K562 (cell line): ENCODE measurements around the gene KCNT1. TPM values are rescaled to one million over a fixed set of nuclear protein-coding genes. Genes with fewer than 3 reads are reported as not detected.

Source experiments
- ATAC-seq: fragments of 200-7000 bp; cut with Tn5 transposase; 3 replicates; pipeline ENCODE4 v1.9.1; 2020; ENCODE audit warnings: moderate library complexity
- BruUV-seq: library from RNA; stranded (reverse); fragments of 400-500 nt; replicated peaks from 2 replicates; lab custom pipeline; 2021; lab: Mats Ljungman, UMichigan
- CTCF ChIA-PET: fragments of 300-600 bp; formaldehyde crosslinking; extraction: SDS; loops from one replicate; lab custom pipeline; 2021; ENCODE audit warnings: low intra/inter-chr PET ratio; lab: Yijun Ruan, JAX
- POLR2A ChIA-PET: fragments of 300-600, 350-650 bp; sonication (Branson Sonifier 250); formaldehyde crosslinking; extraction: SDS; loops from one replicate; lab custom pipeline; 2021; ENCODE audit warnings: antibody characterized with exemption, inconsistent platforms; lab: Yijun Ruan, JAX
- DNase-seq, 4 experiments: peaks; one replicate each; pipeline versions ENCODE4 v3.0.0 to v3.0.0-alpha.2; 2011 to 2018; ENCODE audit warnings: low spot score in 3 of 4, mixed read lengths in 3 of 4; ENCODE audit errors: extremely low read depth in 1 of 4
- FAIRE-seq: peaks from 2 replicates; lab custom pipeline; 2011; peaks lifted over from hg19 to GRCh38; lab: Jason Lieb, UNC
- H2AFZ ChIP-seq: 2 replicates; pipeline ENCODE4 v1.6.0; 2011; ENCODE audit warnings: low read depth, low read length, control low read depth, inconsistent platforms
- H3K27ac ChIP-seq: fragments of 200-600 bp; 3 replicates; pipeline ENCODE4 v1.8.0; 2011; ENCODE audit warnings: low read depth, mild to moderate bottlenecking, control low read depth, inconsistent platforms, low read length, moderate library complexity, mixed read lengths; ENCODE audit errors: extremely low read depth
- H3K27me3 ChIP-seq, 2 experiments: fragments of 300-600 bp in 1 of 2; 2 replicates in 1 of 2; 3 replicates in 1 of 2; pipeline versions ENCODE4 v1.6.0 to v1.8.0; 2011; ENCODE audit warnings: inconsistent platforms in 2 of 2, low read length in 2 of 2, mild to moderate bottlenecking in 1 of 2, mixed read lengths in 1 of 2, moderate library complexity in 1 of 2; ENCODE audit not compliant: control insufficient read depth in 2 of 2, insufficient read depth in 2 of 2
- H3K36me3 ChIP-seq: fragments of 300-600 bp; 3 replicates; pipeline ENCODE4 v1.8.0; 2011; ENCODE audit warnings: mild to moderate bottlenecking, low read length, inconsistent platforms; ENCODE audit not compliant: control insufficient read depth, insufficient read depth
- H3K4me1 ChIP-seq, 2 experiments: fragments of 200-600 bp in 1 of 2; replicated peaks in 1 of 2; 2 replicates in 1 of 2; 3 replicates in 1 of 2; pipeline versions ENCODE4 v1.5.1 to v1.8.0; 2011; ENCODE audit warnings: inconsistent platforms in 2 of 2, low read length in 2 of 2, mild to moderate bottlenecking in 1 of 2, mixed read lengths in 1 of 2, moderate library complexity in 1 of 2; ENCODE audit not compliant: control insufficient read depth in 2 of 2, insufficient read depth in 2 of 2
- H3K4me2 ChIP-seq: 2 replicates; pipeline ENCODE4 v1.6.1; 2011; ENCODE audit warnings: low read length, control low read depth, inconsistent platforms, mixed read lengths; ENCODE audit not compliant: insufficient read depth
- H3K4me3 ChIP-seq: fragments of 200-600 bp; sonication (generic), shearing (Covaris generic); 2 replicates; pipeline ENCODE4 v1.5.1; 2016; ENCODE audit warnings: control low read depth, inconsistent platforms
- H3K79me2 ChIP-seq: fragments of 200-600 bp; 3 replicates; pipeline ENCODE4 v1.8.0; 2011; ENCODE audit warnings: low read length, inconsistent platforms; ENCODE audit not compliant: control insufficient read depth, insufficient read depth
- H3K9ac ChIP-seq, 2 experiments: 2 replicates each; pipeline versions ENCODE4 v1.6.0 to v1.6.1; 2011; ENCODE audit warnings: low read depth in 2 of 2, low read length in 2 of 2, control low read depth in 1 of 2, inconsistent platforms in 1 of 2, mild to moderate bottlenecking in 1 of 2, mixed read lengths in 1 of 2; ENCODE audit not compliant: insufficient read depth in 1 of 2
- H3K9me1 ChIP-seq: one replicate; pipeline ENCODE4 v1.6.0; 2011; ENCODE audit warnings: inconsistent platforms, mild to moderate bottlenecking, low read length, moderate library complexity; ENCODE audit not compliant: control insufficient read depth, insufficient read depth
- H3K9me3 ChIP-seq: replicated peaks from 2 replicates; pipeline ENCODE4 v1.5.1; 2011; ENCODE audit warnings: low read depth, low read length, inconsistent platforms; ENCODE audit not compliant: control insufficient read depth, insufficient read depth
- H4K20me1 ChIP-seq: replicated peaks from 2 replicates; pipeline ENCODE4 v1.6.1; 2011; ENCODE audit warnings: low read length, inconsistent platforms, mixed read lengths; ENCODE audit not compliant: control insufficient read depth, insufficient read depth
- AFF4 ChIP-seq: sonication (generic); formaldehyde crosslinking; IDR thresholded peaks from 2 replicates; pipeline ENCODE4 v1.8.0; 2023; ENCODE audit warnings: mild to moderate bottlenecking, missing genetic modification reagents
- HDGF ChIP-seq: fragments of 450-650 bp; IDR thresholded peaks from 2 replicates; pipeline ENCODE4 v1.6.1; 2016
- NCOA2 ChIP-seq, 2 experiments: fragments of 450-650 bp; IDR thresholded peaks; 2 replicates each; pipeline ENCODE4 v1.6.1; 2018; ENCODE audit warnings: mild to moderate bottlenecking in 2 of 2, moderate library complexity in 1 of 2; ENCODE audit not compliant: partially characterized antibody in 2 of 2
- SETDB1 ChIP-seq: IDR thresholded peaks from one replicate; pipeline ENCODE4 v1.6.1; 2012; ENCODE audit warnings: low read length, control low read depth, inconsistent platforms
- SIX5 ChIP-seq, 2 experiments: IDR thresholded peaks; 2 replicates each; pipeline ENCODE4 v1.6.1; 2011; ENCODE audit warnings: low read length in 2 of 2, borderline replicate concordance in 1 of 2, low read depth in 1 of 2, mild to moderate bottlenecking in 1 of 2, moderate library complexity in 1 of 2; ENCODE audit not compliant: insufficient read depth in 1 of 2
- ZNF609 ChIP-seq: sonication (generic); formaldehyde crosslinking; IDR thresholded peaks from 2 replicates; pipeline ENCODE4 v1.8.1; 2023; ENCODE audit warnings: missing genetic modification reagents, mild to moderate bottlenecking, borderline replicate concordance
- ZNF668 ChIP-seq: fragments of 250-450 bp; sonication (Bioruptor Pico); IDR thresholded peaks from 2 replicates; pipeline ENCODE4 v1.8.0; 2022; ENCODE audit warnings: mild to moderate bottlenecking, inconsistent platforms
- whole genome bisulfite sequencing: fragments of 100-300 bp; shearing (Covaris generic); methylation state at CpG from one replicate; pipeline ENCODE4 v1.1.6; 2016; ENCODE audit warnings: low coverage, mixed read lengths; ENCODE audit not compliant: insufficient coverage; ENCODE audit errors: missing lambda C conversion rate; 5-methylcytosine and 5-hydroxymethylcytosine counted together
- in situ Hi-C: fragments of 300-500 bp; cut with MboI; formaldehyde crosslinking; loops from 4 replicates; pipeline ENCODE4 v1.15.0; 2018; ENCODE audit warnings: inconsistent platforms, mixed read lengths
- intact Hi-C: fragments of 100-400 bp; cut with micrococcal nuclease; formaldehyde crosslinking; loops from 2 replicates; pipeline ENCODE4 v1.14.2; 2022
- polyA plus RNA-seq, 8 experiments: library from polyadenylated mRNA; depleted of rRNA in 4 of 8; stranded (reverse) in 5 of 8; unstranded in 3 of 8; fragments of >200 nt; fragmentation: Nextera tagmentation in 2 of 8; fragmentation: Illumina TruSeq in 1 of 8; extraction: Ambion mirVana in 2 of 8; extraction: Trizol in 1 of 8; gene quantifications; 2 replicates each; pipeline versions ENCODE4 v1.2.1 to v1.2.3, GENCODE V29; 2011 to 2014; ENCODE audit warnings: inconsistent platforms in 1 of 8, missing spikeins in 1 of 8
- total RNA-seq, 7 experiments: library from RNA; depleted of rRNA in 6 of 7; stranded (reverse); fragments of >200 nt in 6 of 7; fragmentation: Illumina TruSeq in 2 of 7; extraction: Trizol in 2 of 7; gene quantifications; 2 replicates each; pipeline versions ENCODE4 v1.2.1 to v1.2.3, GENCODE V29; 2011 to 2021; ENCODE audit warnings: low replicate concordance in 1 of 7
- TF ChIP-seq, protein P1 (sequence below), 3 experiments: IDR thresholded peaks in 2 of 3; conservative IDR thresholded peaks in 1 of 3; 2 replicates each; pipeline ENCODE4 v1.5.1; 2011 to 2012; ENCODE audit warnings: low read length in 3 of 3, mild to moderate bottlenecking in 3 of 3, control low read depth in 2 of 3, improper control_type of control experiment in 1 of 3, inconsistent platforms in 1 of 3, low read depth in 1 of 3, mixed read lengths in 1 of 3, moderate library complexity in 1 of 3; ENCODE audit not compliant: insufficient read depth in 2 of 3

KCNT1 gene
- total and polyA plus RNA-seq, 9 of the 15 experiments (the other 6 are each of a cell fraction or from before 2014, with no cell fraction given) = 0.05 TPM; not detected in 8

DNA sequence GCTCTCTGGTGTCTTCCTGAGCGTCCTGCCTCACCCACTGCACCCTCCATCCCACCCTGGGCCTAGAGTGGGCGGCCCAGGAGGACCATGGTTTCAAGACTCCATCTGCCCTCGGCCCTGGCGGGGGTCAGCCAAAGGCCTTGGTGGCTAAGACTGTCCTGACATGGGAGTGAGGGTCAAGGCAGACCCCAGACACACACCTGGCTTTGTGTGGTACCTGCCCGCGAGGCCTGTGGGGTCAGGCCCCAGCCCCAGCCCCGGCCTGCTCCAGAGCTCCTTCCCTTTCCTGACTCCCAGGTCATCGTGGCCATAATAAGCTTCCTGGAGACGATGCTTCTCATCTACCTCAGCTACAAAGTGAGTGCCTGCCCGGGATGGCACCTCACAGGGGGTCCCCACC is 54.6 kb downstream of the KCNT1 start (continued):
- TF ChIP-seq AFF4 (no peak), HDGF (no peak)

- in situ Hi-C loops = no loop called here
- FAIRE-seq = no peak
- ChIA-PET POLR2A (no interaction called here), CTCF (no interaction called here)
- Histone ChIP-seq H3K9me3 (no peaks in the 10 kb centered on the region), H3K27ac (no peak overlapping the region), H4K20me1 (peaks cover 5% of the 10 kb centered on the region; the same call in 1 of the 2 replicates), H3K4me2 (no peak overlapping the region), H3K27me3 (peaks cover 0 to 49% of the 10 kb centered on the region in 2 experiments; a peak in 3 of 5 replicates), H3K36me3 (no peaks in the 10 kb centered on the region), H3K79me2 (no peaks in the 10 kb centered on the region), H3K9me1 (no peaks in the 10 kb centered on the region), H3K4me1 (peaks cover 0 to 26% of the 10 kb centered on the region in 2 experiments; a peak in 1 of 5 replicates), H3K4me3 (no peak overlapping the region), H2AFZ (no peak overlapping the region), H3K9ac (no peak overlapping the region)
- BruUV-seq = no TSS peak
- no peak for DNase-seq
- no peak for ATAC-seq
- WGBS = 5% methylated on average over 14 of the region's 14 CpGs
- intact Hi-C loops = no loop called here
- TF ChIP-seq SETDB1 = no peak
- no peak for TF ChIP-seq SIX5 (IDR thresholded peaks at IDR 0.05; ENCODE audit: borderline replicate concordance in 1 of 2, insufficient read depth in 1 of 2, low read depth in 1 of 2, low read length in 2 of 2)
- no peak for TF ChIP-seq ZNF609 (CRISPR knock-in tag)
- TF ChIP-seq NCOA2 (IDR thresholded peaks at IDR 0.05; ENCODE audit: partially characterized antibody in 2 of 2) = no peak
- TF ChIP-seq, protein P1, sequence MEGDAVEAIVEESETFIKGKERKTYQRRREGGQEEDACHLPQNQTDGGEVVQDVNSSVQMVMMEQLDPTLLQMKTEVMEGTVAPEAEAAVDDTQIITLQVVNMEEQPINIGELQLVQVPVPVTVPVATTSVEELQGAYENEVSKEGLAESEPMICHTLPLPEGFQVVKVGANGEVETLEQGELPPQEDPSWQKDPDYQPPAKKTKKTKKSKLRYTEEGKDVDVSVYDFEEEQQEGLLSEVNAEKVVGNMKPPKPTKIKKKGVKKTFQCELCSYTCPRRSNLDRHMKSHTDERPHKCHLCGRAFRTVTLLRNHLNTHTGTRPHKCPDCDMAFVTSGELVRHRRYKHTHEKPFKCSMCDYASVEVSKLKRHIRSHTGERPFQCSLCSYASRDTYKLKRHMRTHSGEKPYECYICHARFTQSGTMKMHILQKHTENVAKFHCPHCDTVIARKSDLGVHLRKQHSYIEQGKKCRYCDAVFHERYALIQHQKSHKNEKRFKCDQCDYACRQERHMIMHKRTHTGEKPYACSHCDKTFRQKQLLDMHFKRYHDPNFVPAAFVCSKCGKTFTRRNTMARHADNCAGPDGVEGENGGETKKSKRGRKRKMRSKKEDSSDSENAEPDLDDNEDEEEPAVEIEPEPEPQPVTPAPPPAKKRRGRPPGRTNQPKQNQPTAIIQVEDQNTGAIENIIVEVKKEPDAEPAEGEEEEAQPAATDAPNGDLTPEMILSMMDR (IDR thresholded peaks at IDR 0.05 in 2 of 3, conservative IDR thresholded peaks at IDR 0.05 in 1 of 3; ENCODE audit: insufficient read depth in 2 of 3, low read depth in 1 of 3, low read length in 3 of 3) = no peak
- no peak for TF ChIP-seq ZNF668 (CRISPR knock-in tag)
Measured at GRCh38 chr9:135757356-135757755, 55.4 kb downstream of the KCNT1 start.
